ENCODE measurements around the gene SUGCT.

DNA sequence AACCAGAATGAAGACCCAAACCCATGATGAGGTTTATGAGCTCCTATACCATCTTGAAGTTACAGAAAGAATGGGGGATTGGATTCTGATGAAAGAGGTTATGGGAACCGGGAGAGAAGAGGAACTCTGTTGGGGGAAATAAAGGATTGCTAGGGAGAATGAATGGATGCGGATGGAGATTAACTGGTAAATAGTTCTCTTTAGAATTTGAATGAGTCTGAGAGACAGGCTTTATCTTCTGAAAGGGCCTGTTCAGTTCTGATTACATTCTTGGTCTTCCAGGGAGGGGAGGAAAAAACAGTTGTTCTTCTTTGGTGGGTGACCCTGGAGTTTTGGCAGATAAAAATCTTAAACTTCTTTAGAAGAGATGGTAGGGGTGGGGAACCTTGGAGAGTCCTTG is 13.9 kb downstream of the SUGCT start:
- no peak for TF ChIP-seq POLR2A (IDR thresholded peaks at IDR 0.05)
- TF ChIP-seq, protein P1, sequence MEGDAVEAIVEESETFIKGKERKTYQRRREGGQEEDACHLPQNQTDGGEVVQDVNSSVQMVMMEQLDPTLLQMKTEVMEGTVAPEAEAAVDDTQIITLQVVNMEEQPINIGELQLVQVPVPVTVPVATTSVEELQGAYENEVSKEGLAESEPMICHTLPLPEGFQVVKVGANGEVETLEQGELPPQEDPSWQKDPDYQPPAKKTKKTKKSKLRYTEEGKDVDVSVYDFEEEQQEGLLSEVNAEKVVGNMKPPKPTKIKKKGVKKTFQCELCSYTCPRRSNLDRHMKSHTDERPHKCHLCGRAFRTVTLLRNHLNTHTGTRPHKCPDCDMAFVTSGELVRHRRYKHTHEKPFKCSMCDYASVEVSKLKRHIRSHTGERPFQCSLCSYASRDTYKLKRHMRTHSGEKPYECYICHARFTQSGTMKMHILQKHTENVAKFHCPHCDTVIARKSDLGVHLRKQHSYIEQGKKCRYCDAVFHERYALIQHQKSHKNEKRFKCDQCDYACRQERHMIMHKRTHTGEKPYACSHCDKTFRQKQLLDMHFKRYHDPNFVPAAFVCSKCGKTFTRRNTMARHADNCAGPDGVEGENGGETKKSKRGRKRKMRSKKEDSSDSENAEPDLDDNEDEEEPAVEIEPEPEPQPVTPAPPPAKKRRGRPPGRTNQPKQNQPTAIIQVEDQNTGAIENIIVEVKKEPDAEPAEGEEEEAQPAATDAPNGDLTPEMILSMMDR (IDR thresholded peaks at IDR 0.05), result no peak
